ENCODE data around the gene WWTR1.

- TF ChIP-seq POLR2A (IDR thresholded peaks at IDR 0.05) (no peak), EP300 (IDR thresholded peaks at IDR 0.05) (no peak), CTCF (IDR thresholded peaks at IDR 0.05) (no peak), POLR2AphosphoS5 (IDR thresholded peaks at IDR 0.05) (no peak)
Measured at GRCh38 chr3:149475451-149476060, 182.3 kb downstream of the WWTR1 start.
